ENCODE measurements around the gene GID8. TPM values are rescaled to one million over a fixed set of nuclear protein-coding genes. Genes with fewer than 3 reads are reported as not detected.

Gene GID8
- total and polyA plus RNA-seq, 2 donors (not counting 3 experiments of a cell fraction or from before 2014, with no cell fraction given), result 25.3 to 34.6 TPM

GRCh38 chr20:62993856-62994494 is 56.0 kb downstream of the GID8 start:
- CTCF ChIA-PET, result interaction anchor here (1.4 to 2.5 kb wide), 2 partner anchors 15 to 21 kb away, joined by 6 to 8 read pairs; no protein-coding TSS in a partner anchor

More at GRCh38 chr20:62993856-62994494, 56.0 kb downstream of the GID8 start:
- no peak overlapping the region for H3K4me3 ChIP-seq (replicated peaks in 1 of 3; ENCODE audit: insufficient read depth in 1 of 3, low read depth in 1 of 3, low read length in 3 of 3)
- H2AFZ ChIP-seq (ENCODE audit: low read depth, low read length), result no peak overlapping the region
- dilution Hi-C loops (cut with MboI; ENCODE audit: extremely low pct_ligation_motif_present, low sequenced_read_pairs), result no loop called here
- no peak overlapping the region for H3K27ac ChIP-seq (ENCODE audit: insufficient read depth, low read depth, low read length)
- DNase-seq (ENCODE audit: low read depth, low spot score) (no peak), FAIRE-seq (no peak)
- no peak overlapping the region for H3K4me2 ChIP-seq (ENCODE audit: insufficient read depth, low read length)
- H3K79me2 ChIP-seq (ENCODE audit: control insufficient read depth, insufficient read depth, low read length), result no peaks in the 10 kb centered on the region
- H3K36me3 ChIP-seq (ENCODE audit: control insufficient read depth in 2 of 2, extremely low read depth in 1 of 2, insufficient read depth in 2 of 2, low read length in 2 of 2), result no peaks in the 10 kb centered on the region
- TF ChIP-seq, protein P1, sequence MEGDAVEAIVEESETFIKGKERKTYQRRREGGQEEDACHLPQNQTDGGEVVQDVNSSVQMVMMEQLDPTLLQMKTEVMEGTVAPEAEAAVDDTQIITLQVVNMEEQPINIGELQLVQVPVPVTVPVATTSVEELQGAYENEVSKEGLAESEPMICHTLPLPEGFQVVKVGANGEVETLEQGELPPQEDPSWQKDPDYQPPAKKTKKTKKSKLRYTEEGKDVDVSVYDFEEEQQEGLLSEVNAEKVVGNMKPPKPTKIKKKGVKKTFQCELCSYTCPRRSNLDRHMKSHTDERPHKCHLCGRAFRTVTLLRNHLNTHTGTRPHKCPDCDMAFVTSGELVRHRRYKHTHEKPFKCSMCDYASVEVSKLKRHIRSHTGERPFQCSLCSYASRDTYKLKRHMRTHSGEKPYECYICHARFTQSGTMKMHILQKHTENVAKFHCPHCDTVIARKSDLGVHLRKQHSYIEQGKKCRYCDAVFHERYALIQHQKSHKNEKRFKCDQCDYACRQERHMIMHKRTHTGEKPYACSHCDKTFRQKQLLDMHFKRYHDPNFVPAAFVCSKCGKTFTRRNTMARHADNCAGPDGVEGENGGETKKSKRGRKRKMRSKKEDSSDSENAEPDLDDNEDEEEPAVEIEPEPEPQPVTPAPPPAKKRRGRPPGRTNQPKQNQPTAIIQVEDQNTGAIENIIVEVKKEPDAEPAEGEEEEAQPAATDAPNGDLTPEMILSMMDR (IDR thresholded peaks at IDR 0.05; ENCODE audit: extremely low read depth in 1 of 2, insufficient read depth in 1 of 2, low read depth in 1 of 2, low read length in 2 of 2), result no peak
- TF ChIP-seq MYC (IDR thresholded peaks at IDR 0.05; ENCODE audit: low read depth, low read length) (no peak), POLR2AphosphoS5 (IDR thresholded peaks at IDR 0.05; ENCODE audit: insufficient read depth, low read depth, low read length) (no peak), GATA2 (IDR thresholded peaks at IDR 0.05; ENCODE audit: insufficient read depth, insufficient read length, low read depth, low read length) (no peak), EZH2 (IDR thresholded peaks at IDR 0.05; ENCODE audit: borderline replicate concordance, low read depth, low read length, severe bottlenecking) (no peak), FOS (IDR thresholded peaks at IDR 0.05; ENCODE audit: borderline replicate concordance, insufficient read depth, low read length) (no peak), POLR2A (IDR thresholded peaks at IDR 0.05; ENCODE audit: low read depth, low read length) (no peak), JUN (IDR thresholded peaks at IDR 0.05; ENCODE audit: borderline replicate concordance, insufficient read depth, insufficient read length, low read depth) (no peak)
- H3K9me3 ChIP-seq (replicated peaks; ENCODE audit: control insufficient read depth, insufficient read depth, low read length), result no peaks in the 10 kb centered on the region
- no peaks in the 10 kb centered on the region for H4K20me1 ChIP-seq (replicated peaks; ENCODE audit: control insufficient read depth, extremely low read depth, insufficient read depth, low read length)
- BruUV-seq (replicated peaks), result no TSS peak
- no peaks in the 10 kb centered on the region for H3K9me1 ChIP-seq (replicated peaks; ENCODE audit: control insufficient read depth, extremely low read depth, insufficient read depth, low read length)
- H3K9ac ChIP-seq (replicated peaks; ENCODE audit: extremely low read depth, insufficient read depth, low read length), result no peak overlapping the region
- H3K27me3 ChIP-seq (ENCODE audit: control insufficient read depth in 2 of 2, insufficient read depth in 2 of 2, low read length in 2 of 2), result peaks cover 0 to 7% of the 10 kb centered on the region in 2 experiments
- intact Hi-C loops (cut with micrococcal nuclease), result no loop called here
- H3K4me1 ChIP-seq (ENCODE audit: control insufficient read depth, extremely low read depth, insufficient read depth, low read length), result no peaks in the 10 kb centered on the region
- POLR2A ChIA-PET, result no interaction called here
